GM20431 (cell line): ENCODE results near the gene RNU7-1.

Experiments used
- in situ Hi-C: fragments of 300-500 bp; cut with MseI, MboI; formaldehyde crosslinking; loops from one replicate; pipeline ENCODE4 v1.15.0; 2020; ENCODE audit warnings: low sequenced_read_pairs; ENCODE audit not compliant: unreplicated experiment

Gene RNU7-1

DNA sequence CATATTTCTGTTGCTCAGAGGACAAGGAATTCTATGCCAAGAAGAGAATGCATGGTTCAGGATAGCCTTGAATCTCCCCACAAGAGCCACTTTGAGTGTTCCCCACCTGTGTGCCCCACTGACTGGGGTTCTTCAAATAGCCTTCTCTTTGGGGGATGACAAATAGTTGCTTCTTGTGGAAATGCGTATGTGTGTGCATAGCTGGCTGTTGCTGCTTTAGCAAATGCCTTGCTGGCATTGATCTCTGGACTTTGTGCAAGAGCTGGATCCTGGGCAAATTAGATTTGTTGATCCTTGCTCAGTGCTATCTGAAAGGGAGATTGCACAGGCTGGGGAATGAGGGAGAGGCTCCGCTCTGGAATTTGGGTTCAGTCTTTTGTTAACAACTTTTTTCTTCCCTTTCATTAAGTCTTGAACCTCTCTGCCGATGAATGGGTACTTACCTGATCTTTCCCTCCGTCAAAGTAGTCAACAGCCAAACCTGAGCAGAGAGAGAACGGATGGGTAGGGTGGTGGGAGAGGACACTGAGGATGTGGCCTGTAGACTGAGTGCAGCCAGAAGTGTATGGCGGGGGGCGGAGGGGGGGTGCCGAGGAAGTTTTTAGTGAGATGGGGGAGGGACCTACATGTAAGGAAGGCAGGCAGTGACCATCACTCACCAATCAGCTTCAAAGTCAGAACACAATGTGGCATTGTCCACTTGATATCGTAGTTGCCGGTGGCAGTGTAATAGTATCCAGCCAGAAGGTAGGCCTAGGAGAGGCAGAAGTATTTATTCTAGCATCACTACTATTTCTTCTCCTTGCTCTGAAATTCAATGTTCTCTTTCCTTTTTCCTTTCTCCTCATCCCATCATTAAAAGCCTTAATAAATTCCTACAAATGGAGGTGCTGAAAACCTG is 37.8 kb downstream of the RNU7-1 start:
- in situ Hi-C loops, result no loop called here

DNA sequence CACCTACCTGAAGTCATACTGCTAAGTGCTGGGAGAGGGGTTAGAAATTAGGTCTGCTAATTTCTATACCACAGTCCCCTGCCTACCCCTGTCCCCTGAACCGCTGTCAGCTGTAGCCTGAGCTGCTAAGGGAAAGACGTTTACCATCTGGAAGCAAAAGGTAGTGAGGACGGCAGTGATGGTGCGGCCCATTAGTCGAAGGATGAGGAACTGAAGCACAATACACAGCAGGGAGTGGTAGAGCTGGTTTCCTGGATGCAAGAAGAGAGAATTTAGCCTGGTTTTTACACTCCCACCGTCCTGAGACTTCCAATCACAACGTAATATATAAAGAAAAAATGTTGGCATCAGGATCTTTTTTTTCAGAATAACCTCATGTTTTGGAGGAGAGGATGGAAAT is 38.9 kb downstream of the RNU7-1 start:
- in situ Hi-C loops, result no loop called here

DNA sequence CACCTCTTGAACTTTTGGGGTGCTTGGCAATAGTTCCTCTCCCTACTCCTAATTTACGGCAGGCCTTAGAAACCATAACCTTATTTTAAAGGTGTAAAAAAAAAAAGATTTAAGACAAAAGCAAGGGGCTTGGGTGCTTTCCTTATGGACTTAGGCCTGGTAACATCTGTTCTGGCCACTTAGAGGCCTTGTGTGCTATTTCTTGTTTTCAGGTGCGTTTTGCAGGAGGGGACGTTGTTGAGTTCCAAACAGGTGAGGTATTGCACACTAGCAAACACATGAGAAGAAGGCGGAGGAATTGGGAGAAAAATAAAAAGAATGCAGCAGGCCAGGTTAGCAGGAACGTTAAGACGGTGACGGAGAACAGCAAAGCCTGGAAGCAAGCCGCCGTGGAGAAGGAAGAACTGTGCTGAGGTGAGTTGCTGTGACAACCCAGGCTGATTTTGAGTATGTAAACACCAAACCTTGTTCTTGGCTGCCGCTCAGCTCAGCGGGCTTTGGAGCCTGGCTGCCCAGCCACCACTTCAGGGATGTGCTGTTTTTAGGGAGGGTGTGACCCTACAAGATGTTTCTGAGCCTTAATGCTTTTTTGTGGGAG is 44.4 kb downstream of the RNU7-1 start:
- in situ Hi-C loops, result no loop called here
